NCI-H345 treated with DMSO at 0.1 percent for 48 hours (cell line): ENCODE measurements around the gene N4BP2L1.

Experiments used
- DNase-seq: peaks from one replicate; lab custom pipeline; 2025; ENCODE audit not compliant: unreplicated experiment; lab: John Stamatoyannopoulos, UW

The N4BP2L1 gene

DNA sequence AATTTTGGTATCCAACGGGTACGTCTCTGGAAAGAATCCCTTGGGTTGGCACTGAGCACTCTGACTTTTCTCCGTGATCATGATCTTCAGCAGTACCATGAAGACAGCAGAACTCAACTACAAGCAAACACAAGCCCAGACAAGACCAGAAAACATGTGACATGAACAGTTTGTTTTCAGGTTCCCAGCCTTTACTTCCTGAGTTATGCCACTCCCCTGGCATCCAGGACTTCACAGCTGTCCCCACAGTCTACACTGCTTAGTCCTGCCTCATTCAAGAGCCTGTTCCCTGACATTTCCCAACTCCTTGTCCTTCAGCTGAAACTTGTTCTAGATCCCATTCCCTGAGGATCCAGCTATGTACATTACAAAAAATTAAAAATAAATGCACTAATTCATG lies 4.9 kb upstream of the N4BP2L1 start:
- DNase-seq: no peak

DNA sequence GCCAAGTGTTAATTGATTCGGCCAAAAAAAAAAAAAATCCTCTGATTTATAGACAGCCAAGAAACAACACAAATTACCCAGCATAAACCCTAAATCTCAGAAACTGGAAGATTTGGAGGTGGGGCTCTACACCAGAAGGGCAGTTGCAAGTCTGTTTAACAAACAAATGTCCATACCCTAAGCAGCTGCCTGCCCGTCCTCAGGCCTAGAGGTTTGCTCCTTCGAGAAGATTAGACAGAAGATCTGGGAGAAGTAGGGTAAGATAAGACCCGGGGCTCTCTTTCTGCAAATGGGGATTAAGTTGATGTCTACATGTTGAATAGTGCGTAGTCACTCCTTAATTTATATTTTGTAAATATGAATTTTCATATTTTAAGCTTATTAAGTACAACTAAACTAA lies 3.4 kb upstream of the N4BP2L1 start:
- no peak for DNase-seq

DNA sequence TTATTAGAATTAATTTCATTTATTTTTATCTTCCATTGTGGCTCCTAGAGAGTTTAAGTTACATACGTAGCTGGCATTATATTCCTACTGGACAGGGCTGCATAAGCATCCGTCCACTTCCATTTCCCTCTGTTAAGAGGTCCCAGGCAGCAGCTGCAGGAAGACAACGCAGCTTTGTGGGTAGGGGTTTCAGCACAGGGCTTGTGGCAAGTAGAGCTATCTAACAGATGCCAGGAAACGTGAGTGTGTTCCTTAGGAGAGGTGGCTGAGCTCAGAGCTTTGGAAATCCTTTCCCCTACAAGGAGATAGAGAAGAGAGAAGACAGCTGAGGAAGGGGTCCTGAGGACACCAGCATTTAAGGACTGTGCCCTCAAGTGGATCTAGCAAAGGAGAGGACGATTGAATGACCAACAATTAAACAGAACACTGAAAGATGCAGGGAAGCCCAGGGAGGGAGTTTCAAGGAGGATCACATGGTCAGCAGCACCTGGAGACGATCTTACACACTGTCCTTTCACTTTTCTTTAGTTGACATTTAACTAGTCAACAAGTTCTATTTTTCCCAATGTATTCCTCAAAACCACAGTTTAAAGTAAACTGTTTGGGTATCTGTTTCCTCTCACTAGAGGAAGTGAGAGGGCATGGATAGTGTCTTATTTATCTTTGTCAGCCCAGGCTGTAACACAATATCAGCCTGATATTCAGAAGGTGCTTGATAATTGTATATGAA lies 2.3 kb upstream of the N4BP2L1 start:
- DNase-seq: no peak

GRCh38 chr13:32429433-32429909 lies 1.5 kb upstream of the N4BP2L1 start:
- no peak for DNase-seq

- DNase-seq: no peak
Observed at GRCh38 chr13:32428581-32429432, 877 bp upstream of the N4BP2L1 start.

DNA sequence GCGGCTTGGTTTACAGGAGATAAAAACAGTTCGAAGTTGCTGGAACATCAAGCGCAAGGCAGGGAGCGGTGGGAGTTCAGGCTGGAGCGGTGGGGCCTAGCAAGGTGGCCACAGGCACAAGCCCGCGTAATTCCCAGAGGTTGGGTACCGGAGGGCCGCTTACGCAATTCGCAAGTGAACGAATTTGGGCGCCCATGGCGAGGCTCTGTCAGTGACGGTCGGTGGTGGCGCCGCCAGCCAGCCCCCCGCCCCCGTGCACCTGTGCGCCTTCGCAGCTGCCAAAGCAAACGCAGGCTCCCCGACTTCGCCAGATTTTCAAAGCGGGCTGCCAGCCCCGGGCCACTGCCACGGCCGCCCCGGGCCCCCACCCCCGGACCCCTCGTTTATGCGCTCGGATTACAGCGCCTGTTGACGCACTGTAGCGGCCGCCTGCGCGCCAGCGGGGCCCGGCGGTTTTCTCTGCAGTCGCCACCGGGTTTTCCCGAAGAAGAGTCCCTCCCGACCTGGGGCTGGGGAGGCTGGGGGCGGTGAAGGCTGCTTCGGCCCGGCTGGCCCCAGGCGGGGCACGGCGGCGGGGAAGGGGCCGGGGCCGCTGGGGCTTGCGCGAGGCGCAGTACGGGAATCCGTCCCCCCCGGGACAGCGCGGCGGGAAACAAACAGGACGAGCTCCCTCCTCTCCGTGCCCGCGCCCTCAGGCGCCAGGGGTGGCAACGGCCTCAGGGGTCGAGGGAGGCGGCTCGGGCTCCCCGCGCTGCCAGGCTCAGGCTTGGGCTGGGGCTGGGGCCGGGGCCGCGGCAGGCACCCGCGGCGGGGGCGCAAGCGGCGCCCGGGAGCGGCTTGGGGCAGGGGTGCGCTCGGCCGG lies 709 bp downstream of the N4BP2L1 start:
- peak; percentile 16 for DNase-seq

DNA sequence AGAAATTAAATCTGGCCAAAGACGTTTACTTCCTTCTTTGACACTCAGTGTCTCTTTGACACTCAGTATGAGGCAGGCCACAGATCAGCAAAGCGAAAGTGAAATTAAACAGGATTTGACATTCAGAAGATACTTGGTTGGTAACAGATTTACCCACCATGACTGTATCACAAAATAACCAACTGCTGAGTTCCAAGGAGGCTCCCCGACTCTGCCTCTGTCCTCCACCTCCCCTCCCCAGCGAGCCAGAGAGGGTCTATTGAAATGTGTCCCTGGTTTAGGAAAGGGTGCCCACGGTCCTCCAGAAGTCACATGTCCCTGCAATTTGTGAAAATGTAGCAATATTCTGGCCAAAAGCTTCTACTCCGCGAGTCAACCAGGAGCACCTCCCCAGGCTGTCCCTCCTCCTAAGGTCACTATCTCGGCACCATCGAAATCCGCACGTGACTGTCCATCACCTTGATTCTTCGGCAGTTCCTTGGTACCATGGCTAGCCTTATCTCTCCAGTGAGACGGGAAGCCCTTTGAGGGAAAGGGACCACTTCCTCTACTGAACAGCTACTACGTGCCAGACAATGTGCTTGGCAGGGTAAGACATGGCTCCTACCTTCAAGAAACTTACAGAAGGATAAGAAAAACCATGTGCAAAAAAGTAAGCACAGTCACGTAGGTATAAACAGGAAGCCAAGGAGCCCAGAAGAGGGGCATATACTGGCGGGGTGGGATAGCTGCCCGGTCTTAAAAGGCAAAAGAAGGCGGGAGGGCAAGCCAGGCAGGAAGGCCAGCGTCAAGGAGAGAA lies 1.5 kb downstream of the N4BP2L1 start:
- no peak for DNase-seq

GRCh38 chr13:32425158-32425557 lies 2.8 kb downstream of the N4BP2L1 start:
- no peak for DNase-seq

GRCh38 chr13:32423592-32423991 lies 4.3 kb downstream of the N4BP2L1 start:
- DNase-seq: no peak

GRCh38 chr13:32419862-32420261 lies 8.1 kb downstream of the N4BP2L1 start:
- DNase-seq: no peak

- no peak for DNase-seq
Observed at GRCh38 chr13:32417995-32418394, 9.9 kb downstream of the N4BP2L1 start.

DNA sequence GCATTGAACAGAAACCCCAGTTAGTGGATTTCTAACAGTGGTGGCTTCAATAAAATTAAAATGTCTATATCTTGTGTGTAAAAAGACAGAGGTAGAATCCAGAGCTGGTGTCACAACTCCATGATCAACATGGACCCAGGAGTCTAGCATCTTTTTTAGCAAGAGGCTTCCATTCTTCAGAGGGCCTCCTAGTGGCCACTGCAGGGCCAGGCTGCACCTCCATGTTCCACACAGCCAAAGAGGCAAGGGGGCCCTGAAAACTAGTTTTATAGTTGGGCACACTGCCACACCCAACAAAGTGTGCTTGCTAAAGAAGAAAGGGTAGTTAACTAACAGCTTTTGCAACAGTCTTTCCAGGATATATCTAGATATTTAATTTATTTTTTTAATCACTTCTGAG lies 12.9 kb downstream of the N4BP2L1 start:
- DNase-seq: no peak

DNA sequence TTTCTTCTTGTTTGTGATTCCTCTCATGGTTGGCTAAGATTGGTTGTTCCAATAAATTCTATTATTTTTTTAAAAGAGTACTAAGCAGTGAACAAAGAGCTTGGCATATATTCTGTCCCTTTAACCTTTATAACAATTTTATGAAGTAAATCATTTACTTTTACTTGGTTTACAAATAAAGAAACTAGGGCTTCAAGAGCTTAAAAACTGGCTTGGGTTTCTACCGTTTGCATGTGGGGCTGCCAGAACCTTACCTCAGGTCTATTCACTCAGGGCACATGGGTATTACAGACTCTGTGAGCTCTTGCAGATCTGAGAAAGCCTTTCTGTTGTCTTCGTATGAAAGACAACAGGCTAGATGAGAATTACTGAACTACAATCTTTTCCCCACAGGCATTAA lies 13.3 kb downstream of the N4BP2L1 start:
- DNase-seq: no peak

- no peak for DNase-seq
Observed at GRCh38 chr13:32413284-32413683, 14.6 kb downstream of the N4BP2L1 start.

- no peak for DNase-seq
Observed at GRCh38 chr13:32409561-32410421, 18.1 kb downstream of the N4BP2L1 start.

GRCh38 chr13:32409001-32409313 lies 19.0 kb downstream of the N4BP2L1 start:
- no peak for DNase-seq

- peak; percentile 31 for DNase-seq
Observed at GRCh38 chr13:32408296-32409000, 19.5 kb downstream of the N4BP2L1 start.

DNA sequence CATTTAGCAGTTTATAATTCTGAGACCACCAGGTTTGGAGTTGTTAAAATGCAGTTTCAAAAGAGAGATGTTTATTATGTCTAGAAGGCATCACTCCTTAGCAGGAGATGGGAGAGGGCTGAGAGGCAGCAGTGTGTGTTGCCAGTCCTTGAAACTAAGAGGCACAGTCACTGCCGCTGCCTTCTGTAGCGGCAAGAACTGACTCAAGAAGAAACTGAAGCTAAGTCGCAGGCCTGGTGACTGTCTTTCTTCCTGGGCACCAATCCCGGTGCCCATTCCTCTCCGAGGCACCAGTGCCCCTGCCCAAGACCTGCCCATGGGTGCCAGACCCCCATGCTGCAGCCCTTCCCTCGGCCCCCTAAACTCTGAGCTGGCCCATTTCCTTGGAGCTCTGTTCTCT lies 20.1 kb downstream of the N4BP2L1 start:
- DNase-seq: no peak

- no peak for DNase-seq
Observed at GRCh38 chr13:32403108-32403507, 24.8 kb downstream of the N4BP2L1 start.
